Activated T-cell treated with anti-CD3 and anti-CD28 coated beads, Interleukin-2, amount 50 U/mL, for 1 hour (primary cell): ENCODE results near the gene UTS2R.
"Not testable (repeated sequence)": the region's sequence is repeated elsewhere in the genome, so short reads cannot be mapped to it uniquely, and the experiment has no call there.

ENCODE experiments used
- DNase-seq: peaks from one replicate; pipeline ENCODE4 v3.0.0-alpha.2; 2020

The UTS2R gene

DNA sequence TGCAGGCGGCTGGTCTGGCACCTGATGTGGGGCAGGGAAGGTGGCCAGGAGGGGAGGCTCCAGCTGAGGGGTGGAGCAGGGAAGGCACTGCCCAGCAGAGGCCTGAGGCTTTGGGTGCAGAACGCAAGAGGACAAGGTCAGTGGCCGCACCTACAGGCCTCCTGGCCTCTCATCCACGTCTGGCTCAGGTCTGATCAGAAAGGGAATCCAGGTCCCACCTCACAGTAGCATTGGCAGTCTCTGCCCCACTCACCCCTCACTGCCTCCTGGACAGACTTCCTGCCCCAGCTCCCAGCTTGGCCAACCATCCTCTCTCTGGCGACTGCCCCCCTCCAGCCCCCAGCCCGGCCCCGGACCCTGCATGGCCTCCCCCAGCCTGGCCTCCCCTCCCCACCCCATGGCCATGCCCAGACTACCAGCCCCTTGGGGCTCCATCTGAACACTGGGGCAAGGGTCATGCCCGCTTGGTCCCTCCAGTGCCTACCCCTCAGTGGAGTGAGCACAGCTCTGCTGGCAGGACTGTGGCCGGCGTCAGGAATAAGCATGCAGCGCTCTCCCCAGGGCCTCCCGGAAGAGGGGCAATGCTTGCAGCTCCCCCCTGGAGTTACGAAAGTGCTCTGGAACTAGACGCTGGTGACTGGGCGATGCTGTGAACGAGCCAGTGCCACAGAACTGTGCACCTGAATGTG is 4.6 kb downstream of the UTS2R start:
- no peak for DNase-seq

DNA sequence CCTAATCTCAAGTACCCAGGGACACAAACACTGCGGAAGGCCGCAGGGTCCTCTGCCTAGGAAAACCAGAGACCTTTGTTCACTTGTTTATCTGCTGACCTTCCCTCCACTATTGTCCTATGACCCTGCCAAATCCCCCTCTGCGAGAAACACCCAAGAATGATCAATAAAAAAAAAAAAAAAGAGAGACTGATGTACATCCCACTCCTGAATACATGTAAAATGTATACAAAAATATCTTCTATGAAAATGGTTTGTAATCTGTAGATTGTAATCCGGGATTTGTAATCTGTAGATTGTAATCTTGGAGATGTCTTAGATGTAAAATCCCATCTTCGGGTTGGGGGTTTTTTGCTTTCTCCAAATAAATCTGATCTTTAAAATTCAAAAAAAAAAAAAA is 5.7 kb downstream of the UTS2R start:
- DNase-seq = not testable (repeated sequence)

DNA sequence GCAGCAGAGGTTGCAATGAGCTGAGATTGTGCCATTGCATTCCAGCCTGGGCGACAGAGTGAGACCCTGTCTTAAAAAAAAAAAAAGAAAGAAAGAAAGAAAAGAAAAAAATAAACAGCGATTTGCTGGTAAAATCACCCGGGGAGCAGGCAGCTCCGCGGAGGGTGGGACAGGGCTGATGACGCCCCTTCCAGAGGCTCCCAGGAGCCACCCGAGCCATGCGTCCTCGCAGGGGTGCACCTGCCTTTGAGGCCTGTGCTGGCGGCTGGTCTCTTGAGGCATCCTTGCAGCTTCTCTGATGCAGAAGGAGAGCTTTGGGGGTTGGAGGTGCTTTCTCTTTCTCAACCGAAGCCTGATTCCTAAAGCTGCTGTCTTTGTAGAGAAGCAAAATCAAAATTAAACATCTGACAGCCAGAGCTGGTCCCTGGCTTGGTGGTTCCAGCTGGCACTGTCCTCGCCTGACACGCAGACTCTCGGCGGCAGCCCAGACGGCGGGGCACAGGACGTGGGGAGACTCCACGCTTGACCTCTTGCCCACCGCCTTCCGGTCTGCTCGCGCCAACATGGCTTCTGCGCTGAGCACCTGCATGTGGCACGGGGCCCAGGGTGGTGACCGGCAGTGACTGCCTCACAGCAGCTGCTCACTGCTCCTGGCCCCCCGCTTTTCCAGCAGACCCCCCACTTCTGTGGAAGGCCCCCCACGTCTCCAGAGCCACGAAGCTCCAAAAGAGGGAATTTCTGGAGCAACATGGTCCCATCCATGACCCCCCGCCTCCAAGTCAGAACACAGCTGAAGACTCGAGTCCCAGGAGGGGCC is 6.6 kb downstream of the UTS2R start:
- no peak for DNase-seq

DNA sequence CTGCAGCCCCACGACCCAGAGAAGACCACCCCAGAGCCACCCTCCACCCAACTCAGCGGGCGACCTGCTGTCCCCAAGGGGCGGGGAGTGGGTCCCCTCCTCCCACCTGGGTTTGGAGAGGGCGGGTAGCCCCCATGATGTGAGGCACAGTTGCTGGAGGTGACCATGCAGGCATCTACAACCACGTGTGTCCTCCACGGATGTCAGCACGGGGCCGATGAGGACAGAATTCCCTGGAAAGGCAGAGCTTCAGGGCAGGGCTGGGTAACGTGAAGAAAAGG is 7.1 kb downstream of the UTS2R start:
- no peak for DNase-seq

DNA sequence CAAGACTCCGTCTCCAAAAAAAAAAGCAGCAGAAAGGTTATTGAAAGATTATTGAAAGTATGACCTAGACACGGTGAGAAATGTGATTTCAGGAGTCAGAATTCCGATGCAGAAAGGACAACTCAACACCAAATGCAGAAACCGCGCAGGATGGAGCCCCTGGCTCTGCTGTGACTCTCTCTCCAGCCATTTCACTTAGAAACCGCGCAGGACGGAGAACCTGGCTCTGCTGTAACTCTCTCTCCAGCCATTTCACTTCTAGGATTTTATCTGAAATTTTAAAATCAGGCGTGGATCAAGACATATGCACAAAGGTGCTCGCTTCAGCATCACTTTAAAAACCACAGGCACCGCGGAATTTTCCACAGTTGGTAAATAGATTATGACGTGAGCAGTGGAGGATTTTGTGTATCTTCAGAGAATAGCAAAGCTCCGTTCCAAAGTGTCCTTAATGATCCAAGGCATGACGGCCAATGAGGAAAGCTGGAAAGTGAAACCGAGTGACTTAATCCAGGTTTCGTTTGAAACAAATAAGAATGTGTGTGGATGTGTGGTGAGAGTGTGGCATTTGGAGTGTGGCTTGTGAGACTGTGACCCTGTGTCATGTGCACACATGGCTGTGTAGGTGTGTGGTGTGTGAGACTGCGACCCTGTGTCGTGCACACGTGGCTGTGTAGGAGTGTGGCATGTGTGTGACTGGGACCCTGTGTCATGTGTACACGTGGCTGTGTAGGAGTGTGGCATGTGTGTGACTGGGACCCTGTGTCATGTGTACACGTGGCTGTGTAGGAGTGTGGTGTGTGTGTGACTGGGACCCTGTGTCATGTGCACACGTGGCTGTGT is 9.5 kb downstream of the UTS2R start:
- DNase-seq = no peak

DNA sequence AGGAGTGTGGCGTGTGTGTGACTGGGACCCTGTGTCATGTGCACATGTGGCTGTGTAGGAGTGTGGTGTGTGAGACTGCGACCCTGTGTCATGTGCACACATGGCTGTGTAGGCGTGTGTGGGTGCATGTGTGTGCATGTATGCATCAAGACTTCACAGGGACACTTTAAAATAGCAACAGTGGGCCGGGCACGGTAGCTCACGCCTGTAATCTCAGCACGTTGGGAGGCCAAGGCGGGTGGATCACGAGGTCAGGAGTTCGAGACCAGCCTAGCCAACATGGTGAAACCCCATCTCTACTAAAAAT is 10.1 kb downstream of the UTS2R start:
- not testable (repeated sequence) for DNase-seq

DNA sequence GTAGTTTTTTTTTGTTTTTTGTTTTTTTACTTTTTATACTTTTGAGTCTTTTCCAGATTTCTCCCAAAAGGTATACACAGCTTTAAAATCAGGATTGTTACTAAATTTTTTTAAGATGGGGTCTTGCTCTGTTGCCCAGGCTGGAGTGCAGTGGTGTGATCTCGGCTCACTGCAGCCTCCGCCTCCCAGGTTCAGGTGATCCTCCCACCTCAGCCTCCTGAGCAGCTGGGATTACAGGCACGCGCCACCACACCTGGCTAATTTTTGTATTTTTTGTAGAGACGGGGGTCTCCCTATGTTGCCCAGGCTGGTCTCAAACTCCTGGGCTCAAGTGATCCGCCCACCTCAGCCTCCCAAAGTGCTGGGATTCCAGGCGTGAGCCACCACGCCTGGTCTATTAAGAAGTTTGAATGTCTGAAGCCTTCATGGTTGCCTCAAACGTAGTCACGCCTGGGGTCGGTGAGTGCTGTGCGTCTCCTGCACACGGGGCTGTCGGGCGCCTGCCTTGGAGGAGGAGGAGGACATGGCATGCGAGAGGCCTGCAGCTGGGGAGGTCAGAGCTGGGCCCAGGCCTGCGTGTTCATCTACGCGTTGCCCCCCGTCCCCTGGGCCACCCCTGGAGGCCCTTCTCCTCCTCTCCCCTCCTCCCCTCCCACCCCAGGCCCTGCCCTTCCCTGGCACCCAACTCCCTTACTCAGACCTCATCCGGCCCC is 10.8 kb downstream of the UTS2R start:
- DNase-seq = not testable (repeated sequence)

DNA sequence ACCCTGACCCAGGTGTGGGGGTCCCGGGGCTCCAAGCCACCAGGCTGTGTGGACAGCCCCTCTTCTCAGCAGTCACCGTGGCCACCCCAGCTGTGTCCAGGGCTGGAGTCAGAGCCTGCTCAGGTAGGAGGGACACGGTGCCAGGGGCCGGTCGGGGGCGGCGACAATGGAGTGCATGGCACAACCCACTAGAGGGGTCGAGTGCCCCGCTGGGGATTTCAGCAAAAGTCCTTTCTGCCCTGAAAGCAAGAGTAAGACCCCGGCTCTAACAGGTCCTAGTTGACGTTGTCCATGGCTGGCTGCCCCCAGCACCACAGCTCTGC is 11.3 kb downstream of the UTS2R start:
- no peak for DNase-seq

DNA sequence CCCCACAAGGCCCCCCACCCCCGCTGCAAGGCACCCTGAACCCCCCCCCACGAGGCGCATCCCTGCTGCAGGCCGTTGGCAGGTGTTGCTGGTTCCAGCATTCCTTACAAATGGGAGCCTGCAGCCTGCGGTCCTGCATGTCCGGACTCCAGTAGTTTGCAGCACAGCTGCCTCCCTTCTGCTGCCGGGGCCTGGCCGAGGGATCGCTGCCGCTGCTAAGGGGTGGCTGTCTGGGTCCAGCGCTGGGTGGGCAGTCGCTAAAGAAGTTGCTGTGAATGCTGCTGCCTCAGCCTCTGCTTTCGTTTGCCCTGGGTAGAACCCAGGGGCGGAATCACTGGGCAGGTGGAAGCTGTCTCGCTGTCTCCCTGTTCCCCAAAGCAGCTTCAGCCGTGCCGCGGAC is 11.8 kb downstream of the UTS2R start:
- no peak for DNase-seq

DNA sequence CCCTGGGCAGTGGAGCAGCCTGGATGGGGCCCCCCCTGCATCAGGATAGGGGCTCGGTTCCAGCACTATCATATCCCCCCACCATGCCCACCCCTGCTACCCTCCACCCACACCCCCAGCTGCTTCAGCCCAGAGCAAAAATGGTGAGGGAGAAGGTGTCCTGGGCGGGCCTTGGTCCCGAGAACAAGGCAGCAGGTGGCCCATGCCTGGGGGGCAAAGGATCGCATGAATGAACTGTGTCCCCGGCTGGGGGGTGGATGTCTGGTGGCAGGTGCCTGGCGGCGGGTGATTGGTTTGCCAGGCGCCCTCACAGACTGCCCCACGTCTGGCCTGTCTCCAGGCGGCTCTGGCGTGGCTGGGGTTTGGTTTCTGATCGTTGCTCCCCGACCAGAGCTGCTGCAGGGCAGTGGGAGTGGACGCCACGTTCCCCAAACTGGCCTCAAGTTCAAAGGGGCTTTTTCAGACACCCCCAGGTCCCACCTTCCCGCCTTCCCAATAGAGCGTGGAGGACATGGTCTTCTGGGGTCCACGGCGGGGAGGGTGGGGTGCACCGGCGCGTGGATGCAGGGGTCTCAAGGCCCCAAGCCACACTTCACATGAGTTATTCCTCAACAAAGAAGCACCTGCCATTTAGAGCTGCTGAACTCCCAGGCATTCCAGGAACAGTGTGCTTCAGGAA is 12.6 kb downstream of the UTS2R start:
- no peak for DNase-seq

DNA sequence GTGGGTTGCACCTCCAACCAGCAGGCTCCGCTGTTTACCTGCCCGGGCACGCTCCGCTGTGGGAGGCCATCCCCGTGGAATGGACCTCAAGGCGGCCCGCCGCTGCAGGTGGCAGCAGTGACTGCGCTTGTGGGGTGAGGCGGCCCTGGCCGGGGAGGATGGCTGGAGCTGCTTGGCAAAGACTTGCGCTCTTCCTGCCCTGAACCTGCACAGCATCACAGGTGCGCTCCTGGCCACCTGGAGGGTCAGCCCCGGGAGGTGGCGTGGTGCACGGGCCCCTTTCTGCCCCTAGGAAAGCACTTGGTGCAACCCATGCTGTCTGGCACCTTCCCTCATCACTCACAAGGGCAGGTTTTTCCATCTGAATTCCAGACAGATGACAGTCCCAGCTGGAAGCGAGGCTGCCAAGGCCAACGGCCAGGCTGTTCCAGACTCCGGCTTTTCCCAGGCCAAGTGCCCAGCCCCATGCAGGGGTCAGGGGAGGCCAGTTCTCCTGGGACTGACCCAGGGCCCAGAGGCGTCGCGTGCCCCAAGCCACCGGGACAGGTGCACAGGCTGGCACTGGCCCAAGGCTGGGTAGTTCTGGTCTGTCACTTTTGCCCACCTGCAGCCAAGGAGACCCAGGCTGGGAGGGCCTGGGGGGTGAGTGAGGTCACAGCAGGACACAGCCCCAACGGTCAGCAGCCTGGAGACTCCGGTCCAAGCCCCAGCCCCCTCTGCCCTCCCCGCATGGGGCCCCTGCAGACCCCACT is 13.3 kb downstream of the UTS2R start:
- DNase-seq = no peak

DNA sequence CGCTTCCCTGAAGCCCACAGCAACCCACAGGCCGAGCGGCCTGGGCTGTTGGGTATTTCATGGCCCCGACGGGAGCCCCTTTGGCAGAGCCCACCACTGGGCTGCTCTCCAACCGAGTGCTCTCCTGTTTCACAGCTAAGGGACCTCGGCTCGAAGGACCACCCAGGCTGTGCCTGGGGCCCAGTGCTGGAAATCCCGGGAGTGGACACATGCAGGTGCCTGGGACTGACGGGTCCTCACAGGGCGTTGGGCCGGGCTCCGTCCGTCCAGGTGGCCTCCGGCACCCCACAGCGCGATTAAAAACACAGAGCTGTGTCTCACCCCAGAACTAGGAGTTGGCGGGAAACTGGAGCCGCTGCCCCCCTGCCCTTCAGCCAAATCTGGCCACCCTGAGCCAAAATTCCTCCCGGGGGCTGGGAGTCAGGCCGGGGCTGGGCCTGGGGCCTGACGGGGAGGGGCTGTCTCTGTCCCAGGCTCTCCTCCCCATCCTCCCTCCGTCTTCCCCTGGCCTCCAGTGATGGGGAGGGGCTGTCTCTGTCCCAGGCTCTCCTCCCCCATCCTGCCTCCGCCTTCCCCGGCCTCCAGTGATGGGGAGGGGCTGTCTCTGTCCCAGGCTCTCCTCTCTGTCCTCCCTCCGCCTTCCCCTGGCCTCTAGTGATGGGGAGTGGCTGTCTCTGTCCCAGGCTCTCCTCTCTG is 14.1 kb downstream of the UTS2R start:
- DNase-seq = no peak

DNA sequence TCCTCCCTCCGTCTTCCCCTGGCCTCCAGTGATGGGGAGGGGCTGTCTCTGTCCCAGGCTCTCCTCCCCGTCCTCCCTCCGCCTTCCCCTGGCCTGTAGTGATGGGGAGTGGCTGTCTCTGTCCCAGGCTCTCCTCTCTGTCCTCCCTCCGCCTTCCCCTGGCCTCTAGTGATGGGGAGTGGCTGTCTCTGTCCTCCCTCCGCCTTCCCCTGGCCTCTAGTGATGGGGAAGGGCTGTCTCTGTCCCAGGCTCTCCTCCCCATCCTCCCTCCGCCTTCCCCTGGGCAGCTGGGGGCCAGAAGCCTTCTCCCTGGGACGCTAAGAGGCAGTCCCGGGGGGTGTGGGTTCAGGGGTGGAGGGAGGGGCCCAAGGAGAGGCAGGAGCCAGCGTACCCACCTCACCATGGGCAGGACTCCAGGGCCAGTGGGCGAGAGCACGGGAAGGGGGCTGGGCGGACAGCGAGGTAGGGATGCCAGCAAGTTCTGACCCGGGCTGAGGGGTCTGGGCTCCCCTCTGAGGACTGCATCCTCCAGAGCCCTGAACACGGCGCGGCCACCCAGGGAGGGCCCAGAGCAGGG is 14.8 kb downstream of the UTS2R start:
- DNase-seq = no peak

DNA sequence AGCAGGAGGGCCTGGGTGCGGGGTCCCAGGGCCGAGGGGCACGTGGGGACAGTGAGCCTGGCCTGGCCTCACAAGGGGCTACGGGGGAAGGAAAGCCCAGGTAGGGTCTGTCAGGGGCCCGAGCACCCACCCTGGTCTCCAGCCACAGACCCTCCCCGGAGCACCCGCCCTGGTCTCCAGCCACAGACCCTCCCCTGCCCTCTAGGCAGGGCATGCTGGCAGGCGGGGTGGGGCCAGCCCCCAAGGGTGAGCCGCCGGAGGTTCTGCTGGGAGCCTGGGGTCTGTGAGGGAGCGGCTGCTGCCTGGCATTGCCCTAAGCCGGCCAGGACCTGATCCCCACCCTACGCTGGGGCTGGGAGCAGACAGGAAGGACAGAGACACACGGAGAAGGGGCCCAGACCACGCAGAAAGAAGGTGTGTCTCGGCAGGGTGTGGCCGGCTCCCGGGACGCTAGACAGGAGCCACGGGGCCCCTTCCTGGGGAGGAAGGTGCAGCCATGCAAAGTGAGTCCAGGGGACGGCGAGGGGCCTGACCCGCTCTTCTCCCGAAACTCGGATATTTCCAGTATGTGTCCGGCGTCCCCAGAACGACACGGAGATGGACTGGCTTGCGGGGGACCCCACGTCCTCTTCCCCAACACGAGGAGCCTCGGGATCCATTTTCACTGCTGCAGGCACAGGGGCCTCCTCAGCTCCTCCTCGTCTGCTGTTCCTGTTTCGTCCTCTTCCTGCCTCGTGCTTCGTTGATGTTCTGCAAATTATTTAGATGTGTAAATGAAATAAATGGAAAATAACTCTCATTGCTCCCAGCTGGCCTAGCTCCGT is 15.5 kb downstream of the UTS2R start:
- no peak for DNase-seq

DNA sequence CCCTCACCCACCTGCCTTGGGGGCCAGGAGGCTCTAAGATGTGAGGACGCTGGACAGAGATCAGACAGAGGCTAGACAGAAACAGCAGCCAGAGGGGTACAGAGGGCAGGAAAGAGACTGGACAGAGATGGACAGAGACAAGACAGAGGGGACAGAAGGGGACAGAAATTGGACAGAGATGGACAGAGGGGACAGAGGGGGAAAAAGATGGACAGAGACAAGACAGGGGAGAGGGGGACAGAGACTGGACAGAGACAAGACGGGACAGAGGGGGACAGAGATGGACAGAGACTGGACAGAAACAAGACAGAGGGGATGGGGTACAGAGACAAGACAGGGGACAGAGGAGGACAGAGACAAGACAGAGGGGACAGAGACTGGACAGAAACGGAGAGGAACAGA is 16.1 kb downstream of the UTS2R start:
- no peak for DNase-seq

DNA sequence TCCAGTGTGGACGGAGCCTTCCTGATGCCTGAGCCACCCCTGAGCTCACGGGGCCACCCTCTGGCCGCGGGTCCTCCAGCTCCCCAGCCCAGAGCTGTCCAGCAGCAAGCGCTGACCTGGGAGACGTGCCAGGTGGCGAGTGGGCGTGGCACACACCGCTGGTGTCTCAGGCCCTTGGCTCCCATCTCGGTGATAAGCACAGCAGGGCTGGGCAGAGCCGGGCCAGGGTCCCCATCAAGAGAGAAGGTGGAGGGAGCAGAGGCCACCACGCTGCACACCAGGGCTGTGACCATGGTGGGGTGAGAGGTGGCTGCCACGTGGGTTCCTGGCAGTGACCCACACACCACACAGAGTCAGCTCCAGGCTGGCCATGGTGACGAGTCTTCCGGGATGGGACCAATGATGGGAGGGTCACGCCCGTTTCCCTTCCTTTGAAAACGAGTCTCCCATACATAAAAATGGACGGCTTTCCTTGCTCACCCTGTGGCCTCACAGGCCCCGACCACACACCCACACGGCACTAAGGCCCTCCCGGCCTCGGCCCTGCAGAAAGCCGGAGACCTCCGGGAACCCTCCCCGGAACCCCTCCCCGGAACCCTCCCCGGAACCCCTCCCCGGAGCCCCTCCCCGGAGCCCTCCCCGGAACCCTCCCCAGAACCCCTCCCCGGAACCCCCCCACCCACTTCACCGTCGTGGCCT is 16.8 kb downstream of the UTS2R start:
- no peak for DNase-seq

DNA sequence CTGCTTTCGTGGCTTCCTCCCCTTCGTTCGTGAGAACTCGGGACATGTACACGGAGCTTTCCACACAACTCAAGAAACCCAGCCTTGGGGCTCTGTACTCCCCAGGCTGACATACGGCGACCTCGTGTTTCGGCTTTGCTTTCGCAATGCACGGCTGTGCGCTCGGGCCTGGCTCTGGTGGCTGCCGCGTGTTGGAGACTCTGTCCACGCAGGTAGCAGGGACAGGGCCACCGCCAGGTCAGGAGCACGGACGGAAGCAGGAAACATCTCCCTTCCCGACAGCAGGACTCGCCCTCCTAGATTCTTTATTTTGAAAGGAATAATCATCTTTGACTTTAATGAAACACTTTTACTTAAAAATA is 17.3 kb downstream of the UTS2R start:
- no peak for DNase-seq

DNA sequence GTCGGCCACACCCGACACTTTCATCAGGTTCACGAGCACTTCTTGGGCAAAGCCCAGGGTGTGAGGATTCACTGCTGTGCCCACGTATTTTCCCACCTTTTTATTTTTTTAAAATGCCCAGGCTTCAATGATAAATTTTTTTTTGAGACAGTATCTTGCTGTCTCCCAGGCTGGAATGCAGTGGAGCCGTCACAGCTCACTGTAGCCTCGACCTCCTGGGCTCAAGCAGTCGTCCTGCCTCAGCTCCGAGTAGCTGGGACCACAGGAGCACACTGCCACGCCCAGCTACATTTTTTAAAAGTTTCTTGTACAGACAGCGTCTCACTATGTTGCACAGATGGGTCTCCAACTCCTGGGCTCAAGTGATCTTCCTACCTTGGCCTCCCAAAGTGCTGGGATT is 17.8 kb downstream of the UTS2R start:
- no peak for DNase-seq

DNA sequence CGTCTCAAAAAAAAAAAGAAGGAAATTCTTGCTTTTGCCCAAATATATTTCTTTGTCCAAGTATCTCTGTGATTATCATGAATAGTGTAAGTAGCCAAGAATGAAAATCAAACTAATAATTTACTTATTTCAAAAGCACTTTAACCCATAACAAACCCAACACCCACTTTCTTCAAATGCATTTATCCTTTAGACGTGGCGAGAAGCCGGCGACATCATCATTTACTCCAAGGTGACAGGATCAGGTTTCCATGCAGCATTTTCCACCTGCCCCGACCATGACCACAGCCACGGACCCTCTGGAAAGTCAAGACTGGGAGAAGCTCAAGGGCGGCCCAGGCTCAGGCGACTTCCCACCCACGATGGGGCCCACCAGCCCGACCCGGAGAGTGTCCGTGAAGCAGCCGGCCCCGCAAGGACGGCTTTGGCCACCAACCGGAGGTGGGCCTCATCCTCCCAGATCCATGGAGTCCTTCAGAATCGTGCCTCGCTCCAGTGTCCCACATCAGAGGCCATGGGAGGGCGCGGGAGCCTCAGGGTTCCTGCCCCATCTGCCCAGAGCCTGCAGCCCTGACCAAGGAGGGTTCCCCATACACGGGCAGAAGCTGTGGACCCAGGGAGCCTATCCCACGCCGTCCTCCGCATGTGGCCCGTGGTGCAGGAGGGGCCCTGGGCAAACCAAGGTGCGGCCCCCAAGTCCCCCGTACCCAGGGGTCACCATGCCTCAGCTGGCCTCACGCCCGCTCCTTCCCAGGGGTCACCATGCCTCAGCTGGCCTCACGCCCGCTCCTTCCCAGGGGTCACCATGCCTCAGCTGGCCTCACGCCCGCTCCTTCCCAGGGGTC is 18.7 kb downstream of the UTS2R start:
- no peak for DNase-seq
